ENCODE results near the gene KCNQ1. TPM values are rescaled to one million over a fixed set of nuclear protein-coding genes. Genes with fewer than 3 reads are reported as not detected.

The KCNQ1 gene
- total and polyA plus RNA-seq, 9 of the 15 experiments (the other 6 are each of a cell fraction or from before 2014, with no cell fraction given) = 0.44 TPM; not detected in 8

GRCh38 chr11:2511421-2512369 lies 66.9 kb downstream of the KCNQ1 start:
- no peaks in the 10 kb centered on the region for H3K36me3 ChIP-seq (ENCODE audit: control insufficient read depth, insufficient read depth, low read length)
- H3K27me3 ChIP-seq (ENCODE audit: control insufficient read depth in 2 of 2, insufficient read depth in 2 of 2, low read length in 2 of 2) = peaks cover 10 to 86% of the 10 kb centered on the region in 2 experiments
- no peaks in the 10 kb centered on the region for H3K9me3 ChIP-seq (replicated peaks; ENCODE audit: control insufficient read depth, insufficient read depth, low read depth, low read length)
- ChIA-PET POLR2A (interaction anchor here (0.8 kb wide), 1 partner anchor 8 kb away, joined by 3 read pairs; no protein-coding TSS in a partner anchor), CTCF (ENCODE audit: low intra/inter-chr PET ratio) (no interaction called here)
- FAIRE-seq (no peak), ATAC-seq (no peak), DNase-seq (ENCODE audit: extremely low read depth in 1 of 4, low spot score in 3 of 4) (peak in 3 of 4 experiments; percentile 3 to 5 (median 4))
- H3K9me1 ChIP-seq (ENCODE audit: control insufficient read depth, insufficient read depth, low read length) = no peaks in the 10 kb centered on the region
- no TSS peak for BruUV-seq (replicated peaks)
- intact Hi-C loops (cut with micrococcal nuclease) = no loop called here
- no peak overlapping the region for H3K4me2 ChIP-seq (ENCODE audit: insufficient read depth, low read length)
- WGBS (ENCODE audit: insufficient coverage, low coverage, missing lambda C conversion rate) = 2% methylated on average over 27 of the region's 27 CpGs
- H3K79me2 ChIP-seq (ENCODE audit: control insufficient read depth, insufficient read depth, low read length) = no peaks in the 10 kb centered on the region
- H3K4me3 ChIP-seq = no peak overlapping the region
- H3K9ac ChIP-seq (ENCODE audit: insufficient read depth in 1 of 2, low read depth in 2 of 2, low read length in 2 of 2) = no peak overlapping the region
- TF ChIP-seq JUND (IDR thresholded peaks at IDR 0.05; ENCODE audit: borderline replicate concordance, low read depth, low read length) = no peak
- TF ChIP-seq JUND (tag; IDR thresholded peaks at IDR 0.05; ENCODE audit: borderline replicate concordance, low read depth, low read length) = no peak
- TF ChIP-seq TOE1 (IDR thresholded peaks at IDR 0.05; ENCODE audit: borderline replicate concordance) = no peak
- TF ChIP-seq TOE1 (CRISPR knock-in tag; IDR thresholded peaks at IDR 0.05; ENCODE audit: borderline replicate concordance, low read depth) = no peak
- no peak for TF ChIP-seq ZKSCAN8 (CRISPR knock-in tag; IDR thresholded peaks at IDR 0.05)
- no peak for TF ChIP-seq SMARCE1 (IDR thresholded peaks at IDR 0.05)
- TF ChIP-seq SNAPC5 (CRISPR knock-in tag; IDR thresholded peaks at IDR 0.05) = no peak
- no peak for TF ChIP-seq SNIP1 (IDR thresholded peaks at IDR 0.05; ENCODE audit: low read depth)
- TF ChIP-seq HNRNPH1 (optimal IDR thresholded peaks at IDR 0.05; ENCODE audit: low read depth, low read length) = no peak
- no peak for TF ChIP-seq SIX5 (IDR thresholded peaks at IDR 0.05; ENCODE audit: borderline replicate concordance in 1 of 2, insufficient read depth in 1 of 2, low read depth in 1 of 2, low read length in 2 of 2)
- H3K27ac ChIP-seq (ENCODE audit: extremely low read depth, low read depth, low read length) = no peak overlapping the region
- H2AFZ ChIP-seq (ENCODE audit: low read depth, low read length) = no peak overlapping the region
- in situ Hi-C loops (cut with MboI) = loop anchor here (10.0 kb wide), 1 partner anchor 307 kb away; no protein-coding TSS in a partner anchor
- H4K20me1 ChIP-seq (replicated peaks; ENCODE audit: control insufficient read depth, insufficient read depth, low read length) = peaks cover 13% of the 10 kb centered on the region; the same call in 1 of the 2 replicates
- H3K4me1 ChIP-seq (replicated peaks in 1 of 2; ENCODE audit: control insufficient read depth in 2 of 2, insufficient read depth in 2 of 2, low read length in 2 of 2) = peaks cover 0 to 17% of the 10 kb centered on the region in 2 experiments; a peak in 2 of 5 replicates
